ENCODE data around the gene HOMER2.

DNA sequence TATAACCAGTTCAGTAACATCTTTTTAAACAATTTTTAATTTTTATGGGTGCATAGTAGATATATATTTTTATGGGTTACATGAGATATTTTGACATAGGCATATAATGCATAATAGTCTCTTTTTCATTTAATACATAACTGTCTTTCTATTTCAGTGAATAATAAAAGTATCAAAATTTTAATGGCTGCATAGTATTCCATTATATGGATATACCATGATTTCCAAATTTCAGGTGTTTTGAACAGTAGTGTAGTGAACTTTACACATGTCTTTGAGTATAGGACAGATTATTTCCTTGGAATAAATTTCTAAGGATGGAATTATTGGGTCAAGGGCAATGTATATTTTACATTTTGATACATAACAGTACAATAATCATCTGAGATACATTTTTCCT, 132.4 kb downstream of the HOMER2 start:
- no peak for TF ChIP-seq EZH2 (IDR thresholded peaks at IDR 0.05; ENCODE audit: low read length, unreplicated experiment)
- TF ChIP-seq, protein P1, sequence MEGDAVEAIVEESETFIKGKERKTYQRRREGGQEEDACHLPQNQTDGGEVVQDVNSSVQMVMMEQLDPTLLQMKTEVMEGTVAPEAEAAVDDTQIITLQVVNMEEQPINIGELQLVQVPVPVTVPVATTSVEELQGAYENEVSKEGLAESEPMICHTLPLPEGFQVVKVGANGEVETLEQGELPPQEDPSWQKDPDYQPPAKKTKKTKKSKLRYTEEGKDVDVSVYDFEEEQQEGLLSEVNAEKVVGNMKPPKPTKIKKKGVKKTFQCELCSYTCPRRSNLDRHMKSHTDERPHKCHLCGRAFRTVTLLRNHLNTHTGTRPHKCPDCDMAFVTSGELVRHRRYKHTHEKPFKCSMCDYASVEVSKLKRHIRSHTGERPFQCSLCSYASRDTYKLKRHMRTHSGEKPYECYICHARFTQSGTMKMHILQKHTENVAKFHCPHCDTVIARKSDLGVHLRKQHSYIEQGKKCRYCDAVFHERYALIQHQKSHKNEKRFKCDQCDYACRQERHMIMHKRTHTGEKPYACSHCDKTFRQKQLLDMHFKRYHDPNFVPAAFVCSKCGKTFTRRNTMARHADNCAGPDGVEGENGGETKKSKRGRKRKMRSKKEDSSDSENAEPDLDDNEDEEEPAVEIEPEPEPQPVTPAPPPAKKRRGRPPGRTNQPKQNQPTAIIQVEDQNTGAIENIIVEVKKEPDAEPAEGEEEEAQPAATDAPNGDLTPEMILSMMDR (conservative IDR thresholded peaks at IDR 0.05; ENCODE audit: low read depth, low read length): no peak

All from PC-3 (cell line).